NB4 (cell line): ENCODE results near the gene KNCN.
A peak's percentile ranks its signal among the peaks of the same experiment; 100 is the strongest.

Source experiments
- DNase-seq: peaks from one replicate; pipeline ENCODE4 v3.0.0; 2010; ENCODE audit warnings: low read depth
- H3K4me3 ChIP-seq: one replicate; pipeline ENCODE4 v1.5.1; 2011; ENCODE audit warnings: mild to moderate bottlenecking, low read depth, low read length, moderate library complexity
- CTCF ChIP-seq: IDR thresholded peaks from one replicate; pipeline ENCODE4 v1.5.1; 2012; ENCODE audit warnings: low read depth, low read length
- MAX ChIP-seq: IDR thresholded peaks from 2 replicates; pipeline ENCODE4 v1.6.1; 2011; ENCODE audit warnings: low read depth, low read length
- MYC ChIP-seq: IDR thresholded peaks from 2 replicates; pipeline ENCODE4 v1.6.1; 2011; ENCODE audit warnings: low read depth, low read length
- POLR2A ChIP-seq: IDR thresholded peaks from 2 replicates; pipeline ENCODE4 v1.6.1; 2011; ENCODE audit warnings: mild to moderate bottlenecking; ENCODE audit not compliant: insufficient read length; ENCODE audit errors: extremely low read depth

Gene KNCN

GRCh38 chr1:46522184-46522968, 29.1 kb downstream of the KNCN start:
- no peak overlapping the region for H3K4me3 ChIP-seq
- peak; percentile 85 for DNase-seq
- TF ChIP-seq MAX: peak; percentile 55; the same call in 1 of the 2 replicates
- TF ChIP-seq CTCF: no peak
- TF ChIP-seq MYC: peak; percentile 36
- no peak for TF ChIP-seq POLR2A

GRCh38 chr1:46521414-46521813, 30.0 kb downstream of the KNCN start:
- TF ChIP-seq MAX (no peak), MYC (no peak), POLR2A (no peak), CTCF (no peak)
- DNase-seq: peak; percentile 34
- no peak overlapping the region for H3K4me3 ChIP-seq

GRCh38 chr1:46520063-46520911, 31.2 kb downstream of the KNCN start:
- DNase-seq: no peak
- no peak overlapping the region for H3K4me3 ChIP-seq
- no peak for TF ChIP-seq MAX
- no peak for TF ChIP-seq MYC
- no peak for TF ChIP-seq POLR2A
- no peak for TF ChIP-seq CTCF

GRCh38 chr1:46519209-46519608, 32.2 kb downstream of the KNCN start:
- no peak overlapping the region for H3K4me3 ChIP-seq
- no peak for DNase-seq
- TF ChIP-seq POLR2A: no peak
- TF ChIP-seq CTCF: no peak
- TF ChIP-seq MYC: no peak
- TF ChIP-seq MAX: no peak

GRCh38 chr1:46517932-46518498, 33.4 kb downstream of the KNCN start:
- DNase-seq: no peak
- TF ChIP-seq CTCF (no peak), MAX (no peak), POLR2A (no peak), MYC (no peak)
- no peak overlapping the region for H3K4me3 ChIP-seq
